Amygdala (tissue), 56 donors: Measurements from ENCODE around the gene CLCN4.
A peak's percentile ranks its signal among the peaks of the same experiment; 100 is the strongest.

Experiments
- DNase-seq, 56 donors: peaks; one replicate each; lab custom pipeline; 2025; lab: John Stamatoyannopoulos, UW

CLCN4 gene

DNA sequence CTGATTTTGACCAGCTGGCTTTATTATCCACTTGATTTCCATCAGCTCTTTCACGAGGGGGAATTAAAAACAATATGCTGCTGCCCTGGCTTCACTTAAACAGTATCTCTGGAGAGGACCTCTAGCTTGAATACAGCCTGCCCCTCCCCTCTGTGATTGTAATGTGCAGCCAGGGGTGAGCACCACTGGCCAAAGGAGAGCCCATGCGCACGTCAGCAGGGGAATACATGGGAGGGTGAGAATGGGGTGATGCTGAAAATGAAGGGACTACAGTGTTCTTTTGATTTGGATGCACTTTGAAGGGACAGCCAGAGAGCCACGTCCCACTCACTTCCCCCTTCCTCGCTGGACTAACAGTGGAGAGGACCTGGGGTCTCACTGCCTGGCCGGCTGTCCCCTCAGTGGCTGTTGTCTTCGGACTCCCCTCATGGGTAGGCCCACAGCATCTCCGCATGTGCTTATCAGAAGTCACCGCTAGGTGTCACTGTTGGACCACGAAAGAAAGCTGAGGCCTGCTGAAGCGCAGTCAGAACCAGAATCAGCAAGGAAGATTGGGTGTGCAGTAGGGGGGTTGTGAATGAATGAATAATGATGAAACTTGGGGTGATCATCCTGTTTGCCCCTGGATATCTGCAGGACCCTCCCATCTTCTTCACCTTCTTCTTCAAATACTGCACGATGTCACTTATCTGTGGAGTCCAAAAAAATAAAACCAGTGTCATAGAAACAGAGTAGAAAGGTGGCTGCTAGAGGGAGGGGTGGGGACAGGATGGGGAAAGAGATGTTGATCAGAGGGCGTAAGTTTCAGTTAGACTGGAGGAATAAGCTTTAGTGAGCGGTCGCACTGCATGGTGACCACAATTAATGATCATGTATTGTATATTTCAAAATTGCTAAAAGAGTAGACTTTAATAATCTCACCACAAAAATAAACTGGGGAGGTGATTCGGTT lies 32.8 kb downstream of the CLCN4 start:
- peak in 54 of 56 donors; percentile 1 to 84 (median 44) for DNase-seq

GRCh38 chrX:10190367-10190766 lies 33.6 kb downstream of the CLCN4 start:
- peak in 10 of 56 donors; percentile 0 to 43 (median 9) for DNase-seq

- no peak for DNase-seq
These were observed 36.8 kb downstream of the CLCN4 start for GRCh38 chrX:10193587-10193986.

- DNase-seq: no peak
These were observed 38.6 kb downstream of the CLCN4 start for GRCh38 chrX:10195425-10195824.

GRCh38 chrX:10195947-10196346 lies 39.2 kb downstream of the CLCN4 start:
- DNase-seq: no peak

DNA sequence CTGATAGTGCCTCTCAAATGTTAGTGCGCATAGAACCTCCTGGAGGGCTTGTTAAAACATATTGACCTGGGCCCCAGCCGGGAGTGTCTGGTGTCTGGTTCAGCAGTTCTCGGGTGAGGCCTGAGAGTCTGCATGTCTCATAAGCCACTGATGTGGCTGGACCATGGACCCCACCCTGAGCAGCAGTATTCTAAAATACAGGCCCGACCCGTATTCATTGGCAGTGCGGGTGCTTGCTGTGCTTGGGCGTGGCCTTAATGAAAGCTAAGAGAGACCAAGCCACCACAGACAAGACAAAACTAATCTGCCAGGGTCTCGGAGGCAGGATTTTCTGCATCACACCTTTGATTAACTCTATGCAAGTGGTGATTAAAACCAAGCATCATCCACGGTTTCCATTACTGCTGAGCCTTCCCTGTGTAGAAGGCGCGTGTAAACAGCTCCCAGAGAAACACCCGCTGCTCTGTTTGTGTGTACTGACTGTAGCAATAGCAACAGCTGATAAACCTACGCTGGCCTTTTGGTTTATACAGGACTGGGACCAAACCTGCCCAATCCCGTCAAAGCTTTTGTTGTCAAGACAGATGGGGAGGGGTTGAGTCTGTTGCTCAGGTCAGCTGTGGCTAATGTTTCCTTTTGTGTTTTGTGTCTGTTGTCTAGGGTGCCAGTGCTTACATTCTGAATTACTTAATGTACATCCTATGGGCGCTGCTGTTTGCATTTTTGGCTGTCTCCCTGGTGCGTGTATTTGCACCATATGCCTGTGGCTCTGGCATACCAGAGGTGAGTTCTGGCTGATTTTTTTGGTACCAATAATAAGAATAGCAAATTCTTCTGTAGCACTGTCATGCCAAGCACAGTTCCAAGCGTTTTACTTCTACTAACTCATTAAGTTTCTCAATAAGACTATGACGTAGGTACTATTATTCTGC lies 40.8 kb downstream of the CLCN4 start:
- no peak for DNase-seq

GRCh38 chrX:10198254-10198653 lies 41.5 kb downstream of the CLCN4 start:
- DNase-seq: no peak

DNA sequence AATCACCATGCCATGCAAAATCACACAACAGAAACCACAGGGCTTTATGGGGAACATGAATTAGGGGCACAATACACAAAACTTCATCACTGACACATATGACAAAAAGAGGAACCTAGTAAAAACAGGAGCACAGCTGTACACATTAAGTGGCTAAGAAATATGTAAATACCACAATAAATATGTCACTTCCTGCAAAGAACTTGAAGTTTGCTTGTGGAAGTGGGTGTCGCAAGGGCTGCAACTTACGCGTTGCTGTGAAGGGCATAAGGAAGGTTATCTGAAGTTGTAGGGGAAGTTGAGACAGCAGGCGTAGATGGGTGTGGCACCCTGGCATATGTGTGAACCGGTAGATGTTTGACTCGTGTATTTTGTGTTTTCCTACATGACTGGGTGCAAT lies 42.4 kb downstream of the CLCN4 start:
- no peak for DNase-seq

DNA sequence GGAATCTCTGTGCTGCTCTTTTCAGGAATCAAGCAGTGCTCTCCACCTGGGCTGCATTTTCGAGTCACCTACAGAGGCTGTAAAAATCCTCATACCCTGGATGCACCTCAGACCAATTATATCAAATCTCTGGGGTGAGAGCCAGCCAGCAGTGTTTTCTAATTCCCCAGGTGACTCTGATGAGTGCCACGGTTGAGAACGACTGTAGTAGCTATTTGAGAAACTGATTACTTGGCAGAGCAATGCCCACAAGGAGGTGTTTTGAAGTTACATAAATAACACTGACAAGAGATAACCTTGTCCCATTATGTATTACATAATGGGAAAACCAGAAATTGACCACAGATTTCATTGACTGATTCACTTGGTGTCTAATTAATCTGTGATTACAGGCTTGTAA lies 46.8 kb downstream of the CLCN4 start:
- no peak for DNase-seq

DNA sequence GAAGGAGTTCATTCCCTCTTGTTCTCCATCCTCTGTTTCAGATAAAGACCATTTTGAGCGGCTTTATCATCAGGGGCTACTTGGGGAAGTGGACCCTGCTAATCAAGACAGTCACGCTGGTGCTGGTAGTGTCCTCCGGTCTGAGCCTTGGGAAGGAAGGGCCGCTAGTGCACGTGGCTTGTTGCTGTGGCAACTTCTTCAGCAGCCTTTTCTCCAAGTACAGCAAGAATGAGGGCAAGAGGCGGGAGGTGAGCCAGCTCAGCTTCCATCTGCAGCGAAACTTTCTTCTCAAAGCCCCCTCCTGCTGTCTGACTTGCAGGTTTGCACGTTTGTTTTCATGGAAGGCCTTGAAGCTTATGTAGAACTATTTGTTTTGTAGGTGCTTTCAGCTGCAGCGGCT lies 49.5 kb downstream of the CLCN4 start:
- DNase-seq: peak in 10 of 56 donors; percentile 0 to 28 (median 4)

DNA sequence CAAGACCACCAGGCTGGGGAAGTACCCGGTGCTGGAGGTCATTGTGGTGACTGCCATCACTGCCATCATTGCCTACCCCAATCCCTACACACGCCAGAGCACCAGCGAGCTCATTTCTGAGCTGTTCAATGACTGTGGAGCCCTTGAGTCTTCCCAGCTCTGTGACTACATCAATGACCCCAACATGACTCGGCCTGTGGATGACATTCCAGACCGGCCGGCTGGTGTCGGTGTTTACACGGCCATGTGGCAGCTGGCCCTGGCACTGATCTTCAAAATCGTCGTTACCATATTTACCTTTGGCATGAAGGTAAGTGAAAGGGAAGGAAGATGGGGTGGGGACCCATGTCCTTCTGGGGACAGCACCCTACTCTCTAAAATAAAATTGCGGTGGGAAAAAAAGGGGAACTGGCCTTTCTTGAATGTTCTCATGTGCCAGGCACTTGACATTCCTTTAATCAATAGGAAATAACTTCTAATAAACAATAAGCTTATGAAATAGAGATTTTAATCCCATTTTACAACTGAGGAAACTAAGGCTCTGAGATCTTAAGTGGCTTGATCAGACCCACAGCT lies 51.6 kb downstream of the CLCN4 start:
- no peak for DNase-seq

- DNase-seq: no peak
These were observed 52.2 kb downstream of the CLCN4 start for GRCh38 chrX:10208953-10209352.

DNA sequence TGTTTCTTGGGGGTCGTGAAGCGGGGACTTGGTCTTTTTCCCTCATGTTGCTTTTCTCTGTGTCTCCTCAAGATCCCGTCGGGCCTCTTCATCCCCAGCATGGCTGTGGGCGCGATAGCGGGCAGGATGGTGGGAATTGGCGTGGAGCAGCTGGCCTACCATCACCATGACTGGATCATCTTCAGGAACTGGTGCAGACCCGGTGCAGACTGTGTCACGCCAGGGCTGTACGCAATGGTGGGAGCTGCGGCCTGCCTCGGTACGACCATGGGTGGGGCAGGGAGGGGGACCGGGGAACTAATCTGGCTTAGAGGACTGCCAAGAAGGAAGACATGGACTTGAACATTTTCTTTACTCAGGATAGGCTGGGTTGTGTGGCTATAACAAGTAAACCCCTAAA lies 55.6 kb downstream of the CLCN4 start:
- no peak for DNase-seq

DNA sequence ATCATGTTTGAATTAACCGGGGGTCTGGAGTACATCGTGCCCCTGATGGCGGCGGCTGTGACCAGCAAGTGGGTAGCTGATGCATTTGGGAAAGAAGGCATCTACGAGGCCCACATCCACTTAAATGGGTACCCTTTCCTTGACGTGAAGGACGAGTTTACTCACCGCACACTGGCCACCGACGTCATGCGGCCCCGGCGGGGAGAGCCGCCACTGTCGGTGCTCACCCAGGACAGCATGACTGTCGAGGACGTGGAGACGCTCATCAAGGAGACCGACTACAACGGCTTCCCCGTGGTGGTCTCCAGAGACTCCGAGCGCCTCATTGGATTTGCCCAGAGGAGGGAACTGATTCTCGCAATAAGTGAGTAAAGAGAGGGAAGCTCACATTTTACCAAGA lies 56.9 kb downstream of the CLCN4 start:
- DNase-seq: no peak

GRCh38 chrX:10216208-10216607 lies 59.4 kb downstream of the CLCN4 start:
- DNase-seq: no peak

DNA sequence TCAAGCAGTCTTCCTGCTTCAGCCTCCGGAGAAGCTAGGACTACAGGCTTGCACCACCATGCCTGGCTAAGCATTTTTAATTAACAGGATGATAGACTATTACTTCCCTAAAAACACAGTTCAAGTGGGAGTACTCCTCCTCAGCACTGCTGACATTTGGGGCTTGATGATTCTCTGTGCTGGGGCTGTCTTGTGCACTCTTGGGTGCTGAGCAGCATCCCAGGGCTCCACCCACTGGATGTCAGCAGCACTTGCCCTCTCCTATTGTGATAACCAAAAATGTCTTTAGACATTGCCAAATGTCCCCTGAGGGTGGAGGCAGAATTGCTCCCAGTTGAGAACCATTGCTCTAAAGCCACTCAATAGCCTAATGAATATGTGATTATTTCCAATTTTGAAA lies 60.4 kb downstream of the CLCN4 start:
- no peak for DNase-seq

DNA sequence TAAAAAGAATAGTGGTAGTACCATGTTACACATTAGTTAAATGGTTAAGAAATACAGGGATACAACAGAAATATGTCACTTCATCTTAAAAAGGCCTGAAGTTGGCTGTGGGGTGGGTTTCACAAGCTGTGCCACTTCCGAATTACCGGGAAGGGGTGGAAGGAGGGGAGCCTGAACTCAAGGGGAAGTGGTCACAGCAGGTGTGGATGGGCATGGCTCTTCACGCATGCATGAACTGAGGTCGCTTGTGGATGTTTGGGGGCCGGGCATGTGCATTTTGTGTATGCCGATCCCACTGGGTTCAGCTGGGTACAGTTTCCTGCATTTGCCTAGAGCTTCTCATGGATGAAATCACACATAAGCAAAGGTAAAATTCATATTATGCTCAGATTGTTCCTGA lies 64.9 kb downstream of the CLCN4 start:
- no peak for DNase-seq

- DNase-seq: peak in 1 of 56 donors; percentile 8
These were observed 66.5 kb downstream of the CLCN4 start for GRCh38 chrX:10223276-10223675.

DNA sequence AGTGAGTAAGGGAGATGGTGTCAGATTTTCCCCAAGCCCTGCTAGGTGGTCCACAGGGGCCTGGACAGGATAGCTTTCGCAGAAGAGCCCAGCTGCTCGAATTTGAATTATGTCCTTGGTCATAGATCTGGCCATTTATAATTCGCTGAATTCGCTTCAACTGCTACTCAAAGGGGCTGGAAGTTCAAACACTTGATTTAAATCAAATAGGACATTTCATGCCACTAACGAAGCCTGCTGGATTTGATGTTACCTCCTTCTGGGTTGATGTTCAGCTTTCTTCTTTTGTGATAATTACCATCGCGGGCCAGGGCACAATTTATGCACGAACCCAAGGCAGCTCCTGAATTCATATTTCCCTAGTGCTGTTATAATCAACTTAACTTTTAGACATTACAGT lies 67.0 kb downstream of the CLCN4 start:
- DNase-seq: no peak

- no peak for DNase-seq
These were observed 73.4 kb downstream of the CLCN4 start for GRCh38 chrX:10230222-10230621.

GRCh38 chrX:10231461-10231860 lies 74.7 kb downstream of the CLCN4 start:
- no peak for DNase-seq
